HepG2 (cell line): ENCODE data around the gene ABCG2.

Experiments used
- CENPT ChIP-seq: sonication (generic); formaldehyde crosslinking; IDR thresholded peaks from 2 replicates; pipeline ENCODE4 v1.8.0; 2022; ENCODE audit warnings: low read depth, mild to moderate bottlenecking, moderate library complexity, missing genetic modification reagents
- EZH2 ChIP-seq: conservative IDR thresholded peaks from 2 replicates; pipeline ENCODE4 v1.6.1; 2012; ENCODE audit warnings: mild to moderate bottlenecking, low read depth, low read length, moderate library complexity
- HHEX ChIP-seq: IDR thresholded peaks from 2 replicates; pipeline ENCODE4 v1.6.1; 2016; ENCODE audit warnings: control low read depth
- PCBP2 ChIP-seq: fragments of 200-400 bp; formaldehyde crosslinking; optimal IDR thresholded peaks from 2 replicates; pipeline ENCODE3; 2018; ENCODE audit warnings: low read length, low read depth; ENCODE audit not compliant: poor library complexity, severe bottlenecking
- ZNF784 ChIP-seq: sonication (generic); formaldehyde crosslinking; IDR thresholded peaks from 2 replicates; pipeline ENCODE4 v1.5.1; 2020; ENCODE audit warnings: missing genetic modification reagents, mild to moderate bottlenecking, borderline replicate concordance

GRCh38 chr4:88090898-88091297 lies 67.5 kb downstream of the ABCG2 start:
- no peak for TF ChIP-seq EZH2
- TF ChIP-seq PCBP2 = no peak
- TF ChIP-seq ZNF784 (CRISPR knock-in tag) = no peak
- no peak for TF ChIP-seq HHEX (CRISPR knock-in tag)
- no peak for TF ChIP-seq CENPT (CRISPR knock-in tag)
